ENCODE results near the gene FRMD4A.
"Not testable (repeated sequence)": the region's sequence is repeated elsewhere in the genome, so short reads cannot be mapped to it uniquely, and the experiment has no call there.

Gene FRMD4A

GRCh38 chr10:13909516-13910258 lies 421.0 kb downstream of the FRMD4A start:
- DNase-seq (ENCODE audit: low read depth), result no peak

GRCh38 chr10:13908475-13908874 lies 422.2 kb downstream of the FRMD4A start:
- no peak for DNase-seq (ENCODE audit: low read depth)

- DNase-seq (ENCODE audit: low read depth), result no peak
Observed at GRCh38 chr10:13907570-13907969, 423.2 kb downstream of the FRMD4A start.

- DNase-seq (ENCODE audit: low read depth), result no peak
Observed at GRCh38 chr10:13905281-13905680, 425.4 kb downstream of the FRMD4A start.

GRCh38 chr10:13904064-13904463 lies 426.7 kb downstream of the FRMD4A start:
- no peak for DNase-seq (ENCODE audit: low read depth)

- no peak for DNase-seq (ENCODE audit: low read depth)
Observed at GRCh38 chr10:13902868-13903587, 427.7 kb downstream of the FRMD4A start.

GRCh38 chr10:13899941-13900340 lies 430.8 kb downstream of the FRMD4A start:
- DNase-seq (ENCODE audit: low read depth), result no peak

GRCh38 chr10:13896146-13896545 lies 434.6 kb downstream of the FRMD4A start:
- DNase-seq (ENCODE audit: low read depth), result not testable (repeated sequence)

GRCh38 chr10:13894412-13895093 lies 436.2 kb downstream of the FRMD4A start:
- no peak for DNase-seq (ENCODE audit: low read depth)

GRCh38 chr10:13893926-13894325 lies 436.8 kb downstream of the FRMD4A start:
- DNase-seq (ENCODE audit: low read depth), result no peak

GRCh38 chr10:13892871-13893270 lies 437.9 kb downstream of the FRMD4A start:
- no peak for DNase-seq (ENCODE audit: low read depth)

- DNase-seq (ENCODE audit: low read depth), result no peak
Observed at GRCh38 chr10:13892001-13892491, 438.7 kb downstream of the FRMD4A start.

GRCh38 chr10:13891128-13892000 lies 439.4 kb downstream of the FRMD4A start:
- no peak for DNase-seq (ENCODE audit: low read depth)

GRCh38 chr10:13890233-13891127 lies 440.2 kb downstream of the FRMD4A start:
- DNase-seq (ENCODE audit: low read depth), result no peak

- no peak for DNase-seq (ENCODE audit: low read depth)
Observed at GRCh38 chr10:13887761-13888160, 443.0 kb downstream of the FRMD4A start.

GRCh38 chr10:13885238-13885990 lies 445.3 kb downstream of the FRMD4A start:
- DNase-seq (ENCODE audit: low read depth), result no peak

- no peak for DNase-seq (ENCODE audit: low read depth)
Observed at GRCh38 chr10:13883636-13884444, 446.9 kb downstream of the FRMD4A start.

- DNase-seq (ENCODE audit: low read depth), result peak; percentile 89
Observed at GRCh38 chr10:13882119-13882711, 448.5 kb downstream of the FRMD4A start.

- no peak for DNase-seq (ENCODE audit: low read depth)
Observed at GRCh38 chr10:13880760-13881159, 450.0 kb downstream of the FRMD4A start.

All from HS-5 (cell line).